ENCODE data around the gene ARF3. TPM values are rescaled to one million over a fixed set of nuclear protein-coding genes. Genes with fewer than 3 reads are reported as not detected.

Gene ARF3
- total and polyA plus RNA-seq, 2 of the 13 experiments (the other 11 are each of a cell fraction or from before 2014, with no cell fraction given), result 53.8 to 57.9 TPM

GRCh38 chr12:48988030-48988649, 30.9 kb upstream of the ARF3 start (continued):
- TF ChIP-seq ZNF260 (CRISPR knock-in tag; IDR thresholded peaks at IDR 0.05; ENCODE audit: borderline replicate concordance, low read depth), result no peak
- TF ChIP-seq, protein P1, sequence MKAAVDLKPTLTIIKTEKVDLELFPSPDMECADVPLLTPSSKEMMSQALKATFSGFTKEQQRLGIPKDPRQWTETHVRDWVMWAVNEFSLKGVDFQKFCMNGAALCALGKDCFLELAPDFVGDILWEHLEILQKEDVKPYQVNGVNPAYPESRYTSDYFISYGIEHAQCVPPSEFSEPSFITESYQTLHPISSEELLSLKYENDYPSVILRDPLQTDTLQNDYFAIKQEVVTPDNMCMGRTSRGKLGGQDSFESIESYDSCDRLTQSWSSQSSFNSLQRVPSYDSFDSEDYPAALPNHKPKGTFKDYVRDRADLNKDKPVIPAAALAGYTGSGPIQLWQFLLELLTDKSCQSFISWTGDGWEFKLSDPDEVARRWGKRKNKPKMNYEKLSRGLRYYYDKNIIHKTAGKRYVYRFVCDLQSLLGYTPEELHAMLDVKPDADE (CRISPR knock-in tag; IDR thresholded peaks at IDR 0.05), result no peak
- TF ChIP-seq EZH2 (conservative IDR thresholded peaks at IDR 0.05; ENCODE audit: low read depth, low read length), result no peak
- no peak for TF ChIP-seq ZNF777 (CRISPR knock-in tag; IDR thresholded peaks at IDR 0.05)
- 0 out of 2 replicates have a peak, but pooled peaks have one; percentile 31 for TF ChIP-seq KDM2A (CRISPR knock-in tag; IDR thresholded peaks at IDR 0.05; ENCODE audit: borderline replicate concordance, low read depth)
- no peak for TF ChIP-seq ZNF512 (CRISPR knock-in tag; IDR thresholded peaks at IDR 0.05)
- TF ChIP-seq RFX5 (IDR thresholded peaks at IDR 0.05; ENCODE audit: low read depth, low read length), result no peak
- no peak for TF ChIP-seq ZFP82 (CRISPR knock-in tag; IDR thresholded peaks at IDR 0.05; ENCODE audit: borderline replicate concordance)
- TF ChIP-seq SMAD9 (CRISPR knock-in tag; IDR thresholded peaks at IDR 0.05), result no peak
- TF ChIP-seq ZNF740 (CRISPR knock-in tag; IDR thresholded peaks at IDR 0.05), result no peak
- TF ChIP-seq, protein P2, sequence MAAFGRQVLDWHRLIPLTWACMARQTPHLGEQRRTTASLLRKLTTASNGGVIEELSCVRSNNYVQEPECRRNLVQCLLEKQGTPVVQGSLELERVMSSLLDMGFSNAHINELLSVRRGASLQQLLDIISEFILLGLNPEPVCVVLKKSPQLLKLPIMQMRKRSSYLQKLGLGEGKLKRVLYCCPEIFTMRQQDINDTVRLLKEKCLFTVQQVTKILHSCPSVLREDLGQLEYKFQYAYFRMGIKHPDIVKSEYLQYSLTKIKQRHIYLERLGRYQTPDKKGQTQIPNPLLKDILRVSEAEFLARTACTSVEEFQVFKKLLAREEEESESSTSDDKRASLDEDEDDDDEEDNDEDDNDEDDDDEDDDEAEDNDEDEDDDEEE (CRISPR knock-in tag; IDR thresholded peaks at IDR 0.05), result no peak
- TF ChIP-seq NPAS2 (CRISPR knock-in tag; IDR thresholded peaks at IDR 0.05; ENCODE audit: borderline replicate concordance), result no peak
- no peak for TF ChIP-seq ZNF280B (CRISPR knock-in tag; IDR thresholded peaks at IDR 0.05; ENCODE audit: borderline replicate concordance)
- TF ChIP-seq CTCF (CRISPR knock-in tag; IDR thresholded peaks at IDR 0.05), result peak; percentile 86
- no peak for TF ChIP-seq PRDM15 (CRISPR knock-in tag; IDR thresholded peaks at IDR 0.05)
- no peak for TF ChIP-seq FOXA1 (IDR thresholded peaks at IDR 0.05)
- TF ChIP-seq FOXA1 (CRISPR knock-in tag; IDR thresholded peaks at IDR 0.05), result peak; percentile 50
- no peak for TF ChIP-seq ZFP36L2 (CRISPR knock-in tag; IDR thresholded peaks at IDR 0.05)

All from HepG2 (cell line).